Erythroblast (primary cell): ENCODE measurements around the gene DAZAP1.

Experiments
- GATA1 ChIP-seq: IDR thresholded peaks from 2 replicates; pipeline ENCODE4 v1.6.1; 2011; ENCODE audit warnings: low read depth, mild to moderate bottlenecking, control low read depth, low read length, moderate library complexity
- POLR2A ChIP-seq: IDR thresholded peaks from 2 replicates; pipeline ENCODE4 v1.6.1; 2011; ENCODE audit warnings: mild to moderate bottlenecking, low read length

- no peak for TF ChIP-seq POLR2A
- TF ChIP-seq GATA1: no peak
These were observed 6.9 kb upstream of the DAZAP1 start for GRCh38 chr19:1400281-1401137.
